GM19043 (cell line): ENCODE data around the gene TSPAN3.

Source experiments
- ATAC-seq: cut with Tn5 transposase; IDR thresholded peaks from one replicate; pipeline ENCODE4 v1.9.1; 2021; ENCODE audit warnings: low read depth; ENCODE audit not compliant: unreplicated experiment

Gene TSPAN3

DNA sequence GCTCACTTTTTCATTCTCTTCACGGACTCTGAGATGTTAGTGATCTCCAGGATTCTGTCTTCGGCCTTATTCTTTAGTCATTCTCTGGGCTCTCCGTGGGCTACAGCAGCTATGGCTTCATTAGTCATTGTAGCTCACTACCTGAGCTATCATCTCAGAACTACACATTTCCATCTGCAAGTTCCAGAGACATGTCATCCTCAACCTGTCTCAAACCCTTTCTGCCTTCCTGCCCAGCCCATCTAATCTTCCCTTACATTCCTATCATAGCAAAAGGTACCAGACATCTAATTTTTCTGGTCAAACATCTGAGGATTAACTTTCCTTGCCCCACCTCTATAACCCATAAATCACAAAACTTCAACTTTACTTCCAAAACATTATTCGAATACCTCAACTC, 13.2 kb downstream of the TSPAN3 start:
- no peak for ATAC-seq

GRCh38 chr15:77057072-77057471, 13.8 kb downstream of the TSPAN3 start:
- no peak for ATAC-seq

DNA sequence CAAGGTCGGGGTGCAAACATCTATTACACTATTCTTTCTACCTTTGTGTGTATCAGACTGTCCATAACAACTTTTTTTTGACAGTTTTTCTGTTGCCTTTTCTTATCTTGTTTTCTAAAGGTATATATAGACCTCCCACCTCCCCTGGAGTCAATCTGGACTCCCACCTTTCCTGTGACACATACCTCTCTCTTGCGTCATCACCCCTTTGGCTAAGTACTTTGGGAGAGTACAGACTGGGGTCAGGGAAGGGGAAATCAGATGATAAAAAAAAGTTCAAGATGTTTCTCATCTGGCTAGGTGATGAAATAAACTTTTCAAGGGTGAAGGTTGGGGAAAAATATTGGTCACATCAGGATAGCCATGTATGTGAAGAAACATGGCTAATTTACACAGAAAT, 17.2 kb downstream of the TSPAN3 start:
- no peak for ATAC-seq

- ATAC-seq: no peak
Observed at GRCh38 chr15:77052556-77052955, 18.4 kb downstream of the TSPAN3 start.

GRCh38 chr15:77048135-77048876, 22.6 kb downstream of the TSPAN3 start:
- no peak for ATAC-seq

- no peak for ATAC-seq
Observed at GRCh38 chr15:77046704-77047412, 24.1 kb downstream of the TSPAN3 start.

DNA sequence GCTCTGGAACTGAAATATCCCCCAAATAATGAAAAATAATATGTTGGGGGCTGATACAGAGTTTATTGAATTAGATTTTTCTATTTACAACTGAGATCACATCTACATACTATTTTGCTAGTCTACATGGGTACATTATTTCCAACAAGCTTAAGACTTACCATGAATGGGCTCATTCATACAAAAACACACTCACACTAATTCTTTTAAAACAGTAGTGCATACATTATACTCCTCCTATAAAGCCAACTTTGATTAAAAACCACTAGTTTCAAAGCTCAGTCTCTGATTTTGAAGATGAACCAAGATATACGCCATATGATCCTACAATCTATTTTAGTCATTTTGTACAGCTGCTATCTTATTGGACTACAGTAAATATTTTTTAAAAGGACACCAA, 24.9 kb downstream of the TSPAN3 start:
- no peak for ATAC-seq

- ATAC-seq: no peak
Observed at GRCh38 chr15:77044228-77045042, 26.5 kb downstream of the TSPAN3 start.

- no peak for ATAC-seq
Observed at GRCh38 chr15:77042955-77043920, 27.7 kb downstream of the TSPAN3 start.

DNA sequence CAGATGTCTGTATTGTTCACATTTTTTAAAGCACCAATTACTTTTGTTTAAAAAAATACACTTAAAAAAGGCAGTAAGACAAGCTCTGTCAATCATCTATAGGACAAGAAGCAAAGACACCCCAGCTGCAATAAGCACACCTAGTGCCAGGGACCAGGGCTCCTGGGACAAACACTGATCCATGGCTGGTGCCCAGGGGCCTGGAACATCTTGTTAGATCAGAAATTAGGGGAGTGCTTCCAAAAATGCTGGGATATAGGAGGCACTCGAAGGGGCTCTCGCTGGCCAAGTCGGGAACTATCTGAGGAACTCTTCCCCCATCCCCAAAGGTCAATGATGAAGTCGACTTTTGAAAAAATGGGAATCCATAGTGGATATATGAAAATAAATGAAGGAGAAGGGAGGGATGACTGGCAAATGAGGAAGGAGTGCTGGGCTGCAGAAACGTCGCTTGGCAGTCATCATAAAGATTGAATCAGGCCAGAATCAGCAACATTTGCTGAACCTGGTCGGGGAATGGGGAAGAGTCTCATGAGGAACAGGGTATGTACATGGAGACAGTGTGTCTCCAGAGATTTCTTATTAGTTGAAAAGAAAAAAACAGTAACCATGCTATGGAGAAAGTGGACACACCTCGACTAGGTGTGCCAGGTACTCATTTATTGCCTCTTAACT, 28.5 kb downstream of the TSPAN3 start:
- no peak for ATAC-seq

DNA sequence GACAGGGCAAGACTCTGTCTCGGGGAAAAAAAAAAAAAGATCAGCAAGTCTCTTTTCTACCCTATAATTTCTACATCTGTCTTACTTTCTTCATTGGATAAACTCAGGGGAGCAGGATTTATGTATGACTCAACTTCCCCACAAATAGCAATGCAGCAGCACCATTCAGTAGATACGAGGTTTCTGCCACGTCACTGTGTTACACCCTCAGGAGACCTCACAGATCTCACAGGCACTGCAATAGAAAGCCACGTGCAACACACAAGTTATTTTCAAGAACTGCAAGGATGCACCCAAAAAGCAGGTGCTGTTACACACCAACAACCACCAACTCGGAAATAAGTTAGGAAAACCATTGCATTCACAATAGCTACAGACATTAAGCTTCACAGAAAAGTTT, 30.2 kb downstream of the TSPAN3 start:
- ATAC-seq: no peak

GRCh38 chr15:77039848-77040247, 31.1 kb downstream of the TSPAN3 start:
- ATAC-seq: no peak

DNA sequence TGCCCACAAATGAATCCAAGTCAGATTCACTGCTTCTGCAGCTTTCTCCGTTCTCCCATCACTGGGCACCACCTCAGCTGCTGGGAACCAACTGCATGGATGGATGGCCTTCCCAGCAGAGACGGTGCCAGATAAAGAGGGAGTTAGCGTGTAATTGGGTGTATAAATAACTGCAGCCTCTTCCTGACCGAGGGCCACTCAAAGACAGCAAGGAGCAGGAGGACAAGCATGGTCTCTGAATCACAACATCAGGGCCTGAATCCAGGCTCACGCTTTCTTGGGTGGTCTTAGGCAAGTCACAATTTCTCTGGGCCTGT, 31.7 kb downstream of the TSPAN3 start:
- no peak for ATAC-seq

DNA sequence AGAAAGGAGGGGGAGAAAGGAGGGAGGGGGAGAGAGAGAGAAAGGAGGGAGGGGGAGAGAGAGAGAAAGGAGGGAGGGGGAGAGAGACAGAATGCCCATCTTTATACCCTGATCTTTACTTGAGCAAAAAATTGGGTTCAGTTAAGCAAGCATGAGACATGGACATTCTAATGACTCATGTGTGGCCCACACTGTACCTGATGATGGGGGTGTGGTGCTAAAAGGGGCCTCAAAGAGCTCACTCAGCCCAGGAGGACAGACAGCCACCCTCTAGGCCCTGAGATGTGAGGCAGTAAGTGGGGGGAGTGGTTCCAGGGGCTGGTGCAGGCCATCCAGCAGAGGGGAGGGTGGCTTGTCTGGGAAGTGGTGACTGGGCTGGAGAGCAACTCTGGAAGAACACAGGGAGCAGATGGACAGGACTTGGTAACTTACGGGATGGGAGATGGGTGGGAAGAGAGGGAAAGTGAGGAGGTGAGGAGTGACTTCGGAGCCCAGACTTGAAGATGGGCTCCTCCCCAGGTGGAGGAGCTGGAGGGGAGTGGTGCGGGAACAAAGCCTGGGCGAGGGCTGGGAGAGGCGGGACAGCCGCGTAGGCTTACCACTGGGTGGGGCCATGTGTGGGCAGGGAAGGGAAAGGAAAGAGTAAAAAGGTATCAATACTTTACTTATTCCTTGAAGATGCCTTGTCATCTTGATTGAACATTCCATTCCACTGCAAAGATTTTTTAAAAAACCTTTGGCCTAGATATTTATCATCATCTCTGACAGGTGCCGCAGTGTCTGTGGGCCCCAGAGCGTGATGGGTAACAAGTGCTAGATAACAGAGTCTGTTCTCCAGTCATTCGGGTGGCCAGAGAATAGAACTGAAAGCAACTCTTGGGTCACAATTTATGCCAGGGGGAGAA, 32.3 kb downstream of the TSPAN3 start:
- no peak for ATAC-seq

DNA sequence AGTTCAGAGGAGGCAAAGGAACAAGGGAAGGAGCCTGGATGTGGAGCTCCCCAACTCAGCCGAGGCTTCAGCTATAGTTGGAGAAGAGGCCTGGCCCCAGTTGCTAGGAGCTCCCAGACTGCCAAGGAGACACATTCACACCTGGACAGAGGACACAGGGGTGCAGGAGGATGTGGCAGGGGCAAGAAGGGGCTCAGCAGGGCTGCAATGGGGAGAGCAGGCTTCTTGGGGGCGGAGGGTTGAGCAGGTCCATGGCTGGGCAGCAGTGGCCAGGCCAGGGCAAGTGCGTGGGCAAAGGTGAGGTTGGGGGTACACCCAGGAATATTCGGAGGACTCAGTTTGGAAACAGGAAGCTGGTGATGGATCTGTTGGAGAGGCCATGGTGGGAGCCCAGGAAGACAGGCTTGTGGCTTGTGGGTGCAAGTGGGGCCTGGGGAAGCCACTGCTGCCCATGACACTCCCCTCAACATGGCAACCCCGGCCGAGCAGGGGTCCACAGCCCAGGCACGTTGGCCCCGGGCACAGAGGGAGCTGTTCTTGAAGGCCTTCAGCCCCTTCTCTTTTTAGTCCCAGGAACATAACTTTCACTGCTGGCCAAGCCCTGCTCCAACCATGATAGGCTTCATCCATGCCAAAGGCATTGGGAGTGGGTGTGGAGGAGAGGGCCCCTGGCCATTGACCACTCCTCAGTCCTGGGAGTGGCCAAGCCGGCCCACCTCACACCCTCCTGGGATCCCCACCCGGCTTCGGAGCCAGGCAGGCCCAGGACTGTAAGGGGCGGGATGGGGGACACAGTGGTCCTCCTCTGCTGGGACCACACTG, 33.3 kb downstream of the TSPAN3 start:
- ATAC-seq: no peak

- ATAC-seq: no peak
Observed at GRCh38 chr15:77036537-77037387, 34.1 kb downstream of the TSPAN3 start.

- no peak for ATAC-seq
Observed at GRCh38 chr15:77035999-77036471, 34.9 kb downstream of the TSPAN3 start.
